SU-DHL-6 (cell line): ENCODE results near the gene NUDT4.

ENCODE experiments used
- H2AFZ ChIP-seq: fragments of 200-600 bp; sonication (generic); 2 replicates; pipeline ENCODE4 v1.6.1; 2014; ENCODE audit warnings: low read depth, mild to moderate bottlenecking, moderate library complexity, mixed read lengths, antibody characterized with exemption, low read length; ENCODE audit not compliant: severe bottlenecking
- H3F3A ChIP-seq: fragments of 200-600 bp; shearing (Covaris generic); 2 replicates; pipeline ENCODE4 v1.6.0; 2016; ENCODE audit warnings: antibody characterized with exemption, mild to moderate bottlenecking; ENCODE audit not compliant: insufficient read depth
- H3K27ac ChIP-seq: fragments of 200-600 bp; sonication (generic); 2 replicates; pipeline ENCODE4 v1.5.1; 2016; ENCODE audit warnings: low read depth, mild to moderate bottlenecking, low read length, moderate library complexity, mixed read lengths
- H3K27me3 ChIP-seq: fragments of 200-600 bp; sonication (generic), shearing (Covaris generic); 2 replicates; pipeline ENCODE4 v1.6.0; 2014; ENCODE audit warnings: mild to moderate bottlenecking, low read length
- H3K36me3 ChIP-seq: fragments of 200-600 bp; sonication (generic); 2 replicates; pipeline ENCODE4 v1.6.1; 2014; ENCODE audit warnings: mild to moderate bottlenecking, low read length, mixed read lengths
- H3K4me2 ChIP-seq: fragments of 300-600, 200-600 bp; shearing (Covaris generic), sonication (generic); 2 replicates; pipeline ENCODE4 v1.6.0; 2014; ENCODE audit warnings: low read length, low read depth, mild to moderate bottlenecking; ENCODE audit not compliant: poor library complexity, severe bottlenecking
- H3K4me3 ChIP-seq: fragments of 200-600 bp; sonication (generic); 2 replicates; pipeline ENCODE4 v1.5.1; 2014; ENCODE audit warnings: antibody characterized with exemption, low read length, mild to moderate bottlenecking, mixed read lengths; ENCODE audit not compliant: insufficient read depth, poor library complexity, severe bottlenecking
- H3K79me2 ChIP-seq: fragments of 200-600 bp; sonication (generic); 2 replicates; pipeline ENCODE4 v1.6.1; 2014; ENCODE audit warnings: mild to moderate bottlenecking, low read length, moderate library complexity; ENCODE audit not compliant: insufficient read depth
- H3K9ac ChIP-seq: fragments of 200-600 bp; sonication (generic); 2 replicates; pipeline ENCODE4 v1.7.0; 2014; ENCODE audit warnings: mild to moderate bottlenecking, low read length
- H3K9me2 ChIP-seq: fragments of 200-600 bp; sonication (generic); replicated peaks from 2 replicates; pipeline ENCODE4 v1.6.1; 2014; ENCODE audit warnings: low read length; ENCODE audit not compliant: insufficient read depth
- H3K9me3 ChIP-seq: fragments of 200-600 bp; sonication (generic); 2 replicates; pipeline ENCODE4 v1.6.1; 2014; ENCODE audit warnings: low read length, mixed read lengths; ENCODE audit not compliant: insufficient read depth
- H4K20me1 ChIP-seq: fragments of 200-600 bp; sonication (generic); 2 replicates; pipeline ENCODE4 v1.6.1; 2014; ENCODE audit warnings: low read depth, mild to moderate bottlenecking, antibody characterized with exemption, low read length, moderate library complexity, mixed read lengths
- EZH2phosphoT487 ChIP-seq: fragments of 200-600 bp; sonication (generic), shearing (Covaris generic); conservative IDR thresholded peaks from 2 replicates; pipeline ENCODE4 v1.6.1; 2018; ENCODE audit warnings: mild to moderate bottlenecking, antibody characterized with exemption, low read length, moderate library complexity, mixed read lengths
- TF ChIP-seq, protein P1 (sequence below): fragments of 200-600 bp; sonication (generic); IDR thresholded peaks from one replicate; pipeline ENCODE4 v1.5.1; 2017; ENCODE audit warnings: antibody characterized with exemption, mild to moderate bottlenecking, low read length, moderate library complexity; ENCODE audit not compliant: insufficient read depth, poor library complexity, severe bottlenecking

Gene NUDT4

GRCh38 chr12:93356214-93356613 is 21.5 kb upstream of the NUDT4 start:
- Histone ChIP-seq H3K9me2 (no peaks in the 10 kb centered on the region), H3K27ac (no peak overlapping the region), H3K27me3 (no peaks in the 10 kb centered on the region), H3K9ac (no peak overlapping the region), H3K4me3 (no peak overlapping the region), H3F3A (no peaks in the 10 kb centered on the region), H3K4me2 (no peak overlapping the region), H3K36me3 (no peaks in the 10 kb centered on the region), H2AFZ (no peak overlapping the region), H3K79me2 (no peaks in the 10 kb centered on the region), H4K20me1 (no peaks in the 10 kb centered on the region), H3K9me3 (no peaks in the 10 kb centered on the region)
- TF ChIP-seq EZH2phosphoT487 = no peak
- TF ChIP-seq, protein P1, sequence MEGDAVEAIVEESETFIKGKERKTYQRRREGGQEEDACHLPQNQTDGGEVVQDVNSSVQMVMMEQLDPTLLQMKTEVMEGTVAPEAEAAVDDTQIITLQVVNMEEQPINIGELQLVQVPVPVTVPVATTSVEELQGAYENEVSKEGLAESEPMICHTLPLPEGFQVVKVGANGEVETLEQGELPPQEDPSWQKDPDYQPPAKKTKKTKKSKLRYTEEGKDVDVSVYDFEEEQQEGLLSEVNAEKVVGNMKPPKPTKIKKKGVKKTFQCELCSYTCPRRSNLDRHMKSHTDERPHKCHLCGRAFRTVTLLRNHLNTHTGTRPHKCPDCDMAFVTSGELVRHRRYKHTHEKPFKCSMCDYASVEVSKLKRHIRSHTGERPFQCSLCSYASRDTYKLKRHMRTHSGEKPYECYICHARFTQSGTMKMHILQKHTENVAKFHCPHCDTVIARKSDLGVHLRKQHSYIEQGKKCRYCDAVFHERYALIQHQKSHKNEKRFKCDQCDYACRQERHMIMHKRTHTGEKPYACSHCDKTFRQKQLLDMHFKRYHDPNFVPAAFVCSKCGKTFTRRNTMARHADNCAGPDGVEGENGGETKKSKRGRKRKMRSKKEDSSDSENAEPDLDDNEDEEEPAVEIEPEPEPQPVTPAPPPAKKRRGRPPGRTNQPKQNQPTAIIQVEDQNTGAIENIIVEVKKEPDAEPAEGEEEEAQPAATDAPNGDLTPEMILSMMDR = no peak

- Histone ChIP-seq H3K9me2 (no peaks in the 10 kb centered on the region), H3K4me3 (no peak overlapping the region), H3K9ac (no peak overlapping the region), H3K27me3 (no peaks in the 10 kb centered on the region), H4K20me1 (no peaks in the 10 kb centered on the region), H3F3A (no peaks in the 10 kb centered on the region), H3K9me3 (no peaks in the 10 kb centered on the region), H3K36me3 (no peaks in the 10 kb centered on the region), H2AFZ (no peak overlapping the region), H3K27ac (no peak overlapping the region), H3K4me2 (no peak overlapping the region), H3K79me2 (no peaks in the 10 kb centered on the region)
- TF ChIP-seq EZH2phosphoT487 = no peak
- TF ChIP-seq, protein P1 = no peak
These were observed 19.7 kb upstream of the NUDT4 start for GRCh38 chr12:93358058-93358457.

DNA sequence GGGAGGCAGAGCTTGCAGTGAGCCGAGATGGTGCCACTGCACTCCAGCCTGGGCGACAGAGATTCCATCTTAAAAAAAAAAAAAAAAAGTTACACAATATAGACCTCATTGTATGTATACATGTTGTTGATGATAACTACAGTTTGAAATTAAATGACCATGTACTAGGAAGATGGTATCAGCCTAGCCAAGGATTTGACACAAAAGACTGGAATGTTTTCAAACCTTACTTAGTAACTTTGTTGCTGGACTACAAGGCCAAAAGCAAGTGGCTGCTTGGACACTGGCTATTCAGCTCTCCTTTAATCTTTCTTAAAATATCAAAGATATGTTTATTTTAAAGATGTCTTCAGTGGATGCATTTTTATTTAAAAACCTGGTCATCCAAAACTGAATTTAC is 18.9 kb upstream of the NUDT4 start:
- no peak overlapping the region for H3K27ac ChIP-seq
- H4K20me1 ChIP-seq = no peaks in the 10 kb centered on the region
- no peaks in the 10 kb centered on the region for H3K27me3 ChIP-seq
- no peaks in the 10 kb centered on the region for H3K36me3 ChIP-seq
- TF ChIP-seq, protein P1 = no peak
- no peak for TF ChIP-seq EZH2phosphoT487
- H3K9me3 ChIP-seq = no peaks in the 10 kb centered on the region
- no peaks in the 10 kb centered on the region for H3F3A ChIP-seq
- no peak overlapping the region for H3K4me3 ChIP-seq
- H3K79me2 ChIP-seq = no peaks in the 10 kb centered on the region
- no peaks in the 10 kb centered on the region for H3K9me2 ChIP-seq
- no peak overlapping the region for H2AFZ ChIP-seq
- no peak overlapping the region for H3K4me2 ChIP-seq
- H3K9ac ChIP-seq = no peak overlapping the region
